HTERT RPE-1 (cell line): ENCODE data around the gene SPATA31D3.
"Not testable (repeated sequence)": the region's sequence is repeated elsewhere in the genome, so short reads cannot be mapped to it uniquely, and the experiment has no call there.

Source experiments
- in situ Hi-C: fragments of 300-500 bp; cut with MboI; formaldehyde crosslinking; loops from 4 replicates; pipeline ENCODE4 v1.14.3; 2020; ENCODE audit warnings: low sequenced_read_pairs

Gene SPATA31D3

DNA sequence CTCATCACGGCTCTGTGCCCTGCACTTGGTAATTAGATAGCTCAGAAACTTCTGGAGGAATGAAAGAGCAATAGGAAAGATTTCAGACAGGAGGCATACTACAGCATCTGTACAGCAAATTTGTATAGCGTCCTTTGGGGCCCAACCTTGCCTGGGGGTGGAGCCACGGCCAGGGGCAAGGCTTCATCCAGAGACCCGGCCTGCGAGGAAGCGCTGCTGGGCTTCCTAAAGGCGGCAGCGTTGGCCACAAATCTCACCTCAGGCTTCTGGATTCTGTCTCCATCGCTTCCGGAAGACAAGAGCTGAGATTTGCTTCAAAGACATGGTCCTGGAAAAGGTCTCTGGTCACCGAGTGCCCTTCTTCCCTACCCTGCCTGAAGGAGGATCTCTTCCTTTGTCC is 33.1 kb downstream of the SPATA31D3 start:
- in situ Hi-C loops, result no loop called here

DNA sequence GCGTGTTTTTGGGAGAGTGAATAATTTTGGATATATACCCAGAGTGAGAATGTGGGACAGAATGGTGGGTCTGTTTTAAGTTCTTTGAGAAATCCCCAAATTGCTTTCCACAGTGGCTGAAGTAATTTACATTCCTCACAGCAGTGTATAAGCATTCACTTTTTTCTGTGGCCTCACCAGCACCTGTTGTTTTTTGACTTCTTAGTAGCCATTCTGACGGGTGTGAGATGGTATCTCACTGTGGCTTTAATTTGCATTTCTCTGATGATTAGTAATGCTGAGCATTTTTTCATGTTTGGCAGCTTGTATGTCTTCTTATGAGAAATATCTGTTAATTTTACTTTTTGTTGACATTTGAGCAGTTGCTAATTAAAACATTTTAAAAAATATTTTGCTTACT is 35.9 kb downstream of the SPATA31D3 start:
- in situ Hi-C loops, result no loop called here

DNA sequence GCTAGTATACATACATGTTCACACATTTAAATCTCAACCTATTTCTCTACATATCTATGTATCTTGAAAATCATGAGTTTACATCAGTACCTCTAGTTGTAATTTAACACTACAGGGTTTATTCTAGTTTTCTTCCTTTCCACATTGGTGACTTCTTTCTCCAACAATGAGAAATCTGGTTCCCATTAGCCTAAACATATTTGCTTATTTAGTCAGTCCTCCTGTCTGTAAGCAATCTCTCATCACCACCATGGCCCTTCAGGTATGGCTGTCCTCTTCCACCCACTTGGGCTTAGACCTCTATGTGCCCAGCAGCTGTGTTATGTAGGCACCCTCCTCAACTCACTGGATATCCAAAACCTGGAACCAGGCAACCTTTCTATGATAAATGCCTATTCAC is 37.3 kb downstream of the SPATA31D3 start:
- in situ Hi-C loops, result no loop called here

DNA sequence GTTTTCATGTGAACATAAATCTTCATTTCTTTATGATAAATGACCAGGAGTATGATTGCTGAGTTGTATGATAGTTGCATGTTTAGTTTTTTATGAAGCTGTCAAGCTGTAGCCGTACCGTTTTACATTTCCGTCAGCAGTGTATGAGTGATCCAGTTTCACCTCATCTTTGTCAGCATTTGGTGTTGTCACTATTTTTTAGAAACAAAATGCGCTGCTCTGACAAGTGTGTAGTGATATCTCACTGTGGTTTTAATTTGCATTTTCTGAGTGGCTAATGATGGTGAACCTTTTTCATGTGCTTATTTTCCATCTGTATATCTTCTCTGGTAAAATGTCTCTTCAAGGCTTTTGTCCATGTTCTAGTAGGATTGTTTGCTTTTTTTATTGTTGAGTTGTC is 38.6 kb downstream of the SPATA31D3 start:
- in situ Hi-C loops, result no loop called here

DNA sequence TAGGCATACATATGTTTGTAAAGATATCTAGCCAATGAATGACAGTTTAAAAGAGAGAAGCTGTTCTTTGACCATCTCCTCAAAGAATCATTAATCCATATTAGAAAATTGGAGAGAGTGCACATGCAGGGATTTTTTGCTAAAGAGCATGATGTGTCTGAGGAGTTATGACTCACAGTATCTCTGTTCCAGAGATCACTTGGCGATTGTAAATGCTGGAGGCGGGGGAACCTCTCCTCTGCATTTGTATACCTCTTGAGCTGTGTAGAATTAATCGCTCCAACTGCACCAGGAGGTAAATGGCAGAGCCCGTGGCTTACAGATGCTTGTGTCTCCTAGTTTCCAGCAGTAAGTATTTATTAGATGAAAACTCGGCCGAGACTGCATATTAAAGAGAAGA is 41.6 kb downstream of the SPATA31D3 start:
- in situ Hi-C loops, result no loop called here

DNA sequence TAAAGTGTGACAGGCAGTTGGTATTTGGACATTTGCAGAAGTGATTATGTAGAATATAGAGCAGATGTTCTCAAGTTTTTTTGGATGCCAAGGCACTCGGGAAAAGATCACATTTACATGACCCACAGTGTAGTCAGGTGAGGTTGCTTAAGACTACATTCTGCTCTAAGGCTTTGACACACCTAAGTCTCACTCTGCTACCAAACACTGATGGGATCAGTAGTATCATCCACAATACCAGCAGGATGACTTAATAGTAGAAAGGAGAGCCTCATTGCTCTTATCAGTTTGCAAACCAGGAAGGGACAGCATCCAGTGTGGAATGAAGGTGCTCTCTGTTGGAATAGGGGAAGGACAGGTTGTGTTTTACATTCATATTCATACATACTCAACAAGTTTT is 42.8 kb downstream of the SPATA31D3 start:
- in situ Hi-C loops, result no loop called here

DNA sequence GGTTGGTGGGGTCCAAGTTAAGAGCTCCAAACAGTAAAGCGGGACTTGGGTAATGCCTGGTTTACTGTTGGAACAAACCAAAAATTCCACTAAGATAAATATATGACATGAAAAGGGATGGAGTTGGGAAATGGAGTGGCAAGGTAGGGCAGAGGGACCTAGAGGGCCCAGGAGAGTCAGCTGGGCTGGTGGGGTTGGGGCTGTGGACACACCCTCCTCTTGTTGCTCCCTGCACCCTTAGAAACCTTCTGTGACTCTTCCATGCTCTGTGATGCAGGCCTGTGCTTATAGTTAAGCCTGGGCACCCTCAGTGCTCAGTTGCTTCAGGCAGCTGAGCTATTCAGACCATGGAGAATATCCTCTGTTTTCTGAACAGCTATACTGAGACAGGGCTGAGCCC is 45.2 kb downstream of the SPATA31D3 start, which contains the start of gene SPATA31D1:
Gene SPATA31D1 (plus strand): TSS at position 301 of the 400 bp plus-strand sequence. CDS start 47 bp downstream, at position 348.
- in situ Hi-C loops, result not testable (repeated sequence)

DNA sequence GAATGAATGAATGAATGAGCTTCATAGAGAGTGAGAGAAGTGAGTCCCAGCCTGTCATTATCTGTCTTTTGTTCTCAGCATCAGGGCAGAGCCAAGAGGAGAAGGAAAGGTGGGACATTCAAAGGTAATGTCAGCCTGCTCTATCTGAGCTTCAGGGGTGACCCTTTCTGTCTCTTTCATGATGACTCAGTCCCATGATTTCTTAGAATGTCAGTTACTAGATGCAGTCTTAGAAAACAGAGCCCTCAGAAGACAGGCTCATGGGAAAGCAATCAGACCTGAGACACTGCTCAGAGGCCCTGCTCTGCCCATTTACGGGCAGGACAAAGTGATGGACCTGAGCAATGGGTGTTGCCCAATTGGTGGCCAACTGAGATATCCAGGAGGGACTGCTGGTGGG is 46.4 kb downstream of the SPATA31D3 start:
- in situ Hi-C loops, result no loop called here

DNA sequence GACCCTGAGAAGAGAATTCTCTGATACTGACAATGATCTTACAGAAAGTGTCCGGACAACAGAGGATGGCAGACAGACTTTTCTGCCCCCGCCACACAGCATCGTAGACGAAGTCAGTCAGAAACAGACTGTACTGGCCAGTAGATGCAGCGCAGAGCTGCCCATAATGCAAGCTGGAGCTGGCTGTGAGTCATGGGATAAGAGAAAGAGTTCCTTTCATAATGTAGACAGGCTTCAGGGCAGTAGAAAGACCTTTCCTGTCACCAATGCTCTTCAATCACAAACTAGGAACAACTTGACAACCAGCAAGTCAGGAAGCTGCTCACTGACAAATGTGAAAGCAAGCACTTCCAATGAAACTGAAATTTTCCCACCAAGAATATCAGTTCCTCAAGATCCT is 50.4 kb downstream of the SPATA31D3 start:
- in situ Hi-C loops, result no loop called here
